CD1c-positive myeloid dendritic cell (primary cell): ENCODE data around the gene TTI1.

Experiments used
- DNase-seq: peaks from one replicate; pipeline ENCODE4 v3.0.0-alpha.2; 2016; ENCODE audit errors: extremely low spot score

Gene TTI1

DNA sequence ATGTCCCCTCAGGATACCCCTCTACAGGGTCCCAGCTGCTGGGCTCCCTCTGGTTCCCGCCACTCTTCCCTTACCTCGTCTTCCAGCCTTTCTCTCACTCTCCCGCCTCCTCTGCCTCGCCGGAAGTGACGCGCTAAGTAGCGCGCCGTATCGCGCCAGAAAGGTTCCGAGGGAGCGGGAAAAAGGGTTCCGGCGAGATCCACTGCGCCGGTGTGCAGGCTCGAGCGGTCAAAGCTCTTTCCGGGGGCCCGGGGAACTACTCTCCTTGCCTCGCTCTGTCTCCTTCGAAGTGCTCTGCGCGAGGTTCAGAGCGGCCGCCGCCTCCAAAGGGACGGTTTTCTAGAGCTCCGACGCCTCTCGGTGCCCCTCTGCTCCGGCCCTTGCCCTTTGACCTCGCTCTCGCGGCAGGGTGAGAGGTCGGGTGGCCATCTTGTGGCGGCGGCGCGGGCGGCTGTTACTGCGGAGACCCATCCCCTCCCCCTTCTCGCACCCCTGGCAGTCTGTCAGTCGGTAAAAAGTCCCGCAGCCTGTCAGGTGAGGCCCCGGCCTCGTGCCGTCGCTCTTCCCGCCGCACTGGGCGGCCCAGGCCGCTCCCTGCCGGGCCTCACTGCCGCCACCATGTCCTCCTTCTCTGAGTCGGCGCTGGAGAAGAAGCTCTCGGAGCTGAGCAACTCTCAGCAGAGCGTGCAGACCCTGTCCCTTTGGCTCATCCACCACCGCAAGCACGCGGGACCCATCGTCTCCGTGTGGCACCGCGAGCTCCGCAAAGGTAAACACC lies at the start of gene TTI1, which contains the start of gene RPRD1B:
TTI1 (minus strand) TSS at position 127 of the 778 bp plus-strand sequence. CDS start 19,640 bp downstream, outside the sequence.
RPRD1B (plus strand) TSS at position 417 of the 778 bp plus-strand sequence; CDS start at position 619, 202 bp downstream.
- DNase-seq: peak; percentile 95

DNA sequence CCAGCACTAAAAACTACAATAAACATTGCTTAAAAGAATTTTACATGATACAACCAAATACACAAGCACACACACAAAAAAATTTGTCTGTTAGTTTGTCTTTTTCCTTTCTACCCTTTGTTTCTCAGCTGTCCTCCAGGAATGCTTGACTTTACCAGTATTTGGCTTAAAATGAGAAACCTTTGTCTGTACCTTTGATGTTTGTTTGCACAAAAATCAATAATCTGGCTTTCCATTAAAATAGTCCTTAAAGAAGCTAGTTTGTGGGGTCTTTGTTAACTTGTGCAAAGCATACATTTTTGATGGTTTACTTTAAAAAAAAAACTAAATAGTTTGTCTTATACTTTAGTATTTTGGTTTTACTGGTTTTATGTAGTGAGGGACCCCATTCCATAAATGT lies 49.6 kb upstream of the TTI1 start:
- DNase-seq: no peak

DNA sequence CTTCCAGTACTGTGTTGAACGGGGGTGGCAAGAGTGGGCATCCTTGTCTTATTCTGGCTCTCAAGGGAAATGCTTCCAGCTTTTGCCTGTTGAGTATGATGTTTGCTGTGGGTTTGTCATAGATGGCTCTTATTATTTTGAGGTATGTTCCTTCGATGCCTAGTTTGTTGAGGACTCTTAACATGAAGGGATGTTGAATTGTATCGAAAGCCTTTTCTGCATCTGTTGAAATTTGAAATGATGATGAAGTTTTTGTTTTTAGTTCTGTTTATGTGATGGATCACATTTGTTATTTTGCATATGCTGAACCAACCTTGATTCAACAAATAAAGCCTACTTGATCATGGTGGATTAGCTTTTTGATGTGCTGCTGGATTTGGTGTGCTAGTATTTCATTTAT lies 48.3 kb upstream of the TTI1 start:
- no peak for DNase-seq

DNA sequence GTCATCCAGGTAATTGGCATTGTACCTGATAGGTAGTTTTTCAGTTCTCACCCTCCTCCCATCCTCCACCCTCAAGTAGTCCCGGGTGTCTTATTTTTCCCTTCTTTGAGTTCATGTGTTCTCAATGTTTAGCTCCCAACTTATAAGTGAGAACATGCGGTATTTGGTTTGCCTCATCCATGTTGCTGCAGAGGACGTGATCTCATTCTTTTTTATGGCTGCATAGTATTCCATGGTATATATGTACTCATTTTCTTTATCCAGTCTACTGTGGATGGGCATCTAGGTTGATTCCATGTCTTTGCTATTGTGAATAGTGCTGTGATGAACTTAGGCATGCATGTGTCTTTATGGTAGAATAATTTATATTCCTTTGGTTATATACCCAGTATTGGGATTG lies 46.1 kb upstream of the TTI1 start:
- DNase-seq: no peak

DNA sequence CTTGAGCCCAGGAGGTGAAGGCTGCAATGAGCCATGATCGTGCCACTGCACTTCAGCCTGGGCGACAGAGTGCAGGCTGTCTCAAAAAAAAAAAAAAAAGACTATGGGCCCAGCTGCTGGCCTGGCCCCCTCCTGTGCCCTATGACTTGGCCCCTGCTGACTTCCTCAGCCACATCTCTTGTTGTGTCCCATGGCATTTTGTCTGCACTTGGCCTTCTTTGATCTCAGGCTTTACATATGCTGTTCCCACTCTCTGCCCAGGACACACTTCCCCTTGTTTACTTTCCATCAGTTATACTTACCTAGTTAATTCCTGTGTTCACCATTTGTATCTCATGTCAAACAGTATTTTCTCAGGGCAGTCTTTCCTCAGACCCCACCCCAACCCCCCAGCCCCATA lies 44.8 kb upstream of the TTI1 start:
- no peak for DNase-seq

DNA sequence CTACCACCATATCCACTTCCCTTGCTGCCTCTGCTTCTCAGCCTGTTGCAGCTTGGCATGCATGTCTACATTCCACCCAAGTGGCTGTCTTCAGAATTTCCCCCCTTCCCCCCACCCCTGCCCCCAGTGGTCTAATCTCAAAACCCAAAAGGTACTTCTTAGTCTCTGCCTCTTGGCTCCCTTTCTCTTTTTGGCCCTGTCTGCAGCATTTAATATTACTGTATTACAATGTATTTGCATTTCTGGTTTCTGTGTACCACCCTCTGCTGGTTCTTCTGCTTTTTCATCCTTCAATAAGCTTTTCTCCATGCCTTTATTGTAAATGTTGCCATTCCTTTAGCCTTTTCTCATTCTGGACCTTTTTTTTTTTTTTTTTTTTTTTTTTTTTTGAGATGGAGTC lies 43.3 kb upstream of the TTI1 start:
- DNase-seq: no peak

DNA sequence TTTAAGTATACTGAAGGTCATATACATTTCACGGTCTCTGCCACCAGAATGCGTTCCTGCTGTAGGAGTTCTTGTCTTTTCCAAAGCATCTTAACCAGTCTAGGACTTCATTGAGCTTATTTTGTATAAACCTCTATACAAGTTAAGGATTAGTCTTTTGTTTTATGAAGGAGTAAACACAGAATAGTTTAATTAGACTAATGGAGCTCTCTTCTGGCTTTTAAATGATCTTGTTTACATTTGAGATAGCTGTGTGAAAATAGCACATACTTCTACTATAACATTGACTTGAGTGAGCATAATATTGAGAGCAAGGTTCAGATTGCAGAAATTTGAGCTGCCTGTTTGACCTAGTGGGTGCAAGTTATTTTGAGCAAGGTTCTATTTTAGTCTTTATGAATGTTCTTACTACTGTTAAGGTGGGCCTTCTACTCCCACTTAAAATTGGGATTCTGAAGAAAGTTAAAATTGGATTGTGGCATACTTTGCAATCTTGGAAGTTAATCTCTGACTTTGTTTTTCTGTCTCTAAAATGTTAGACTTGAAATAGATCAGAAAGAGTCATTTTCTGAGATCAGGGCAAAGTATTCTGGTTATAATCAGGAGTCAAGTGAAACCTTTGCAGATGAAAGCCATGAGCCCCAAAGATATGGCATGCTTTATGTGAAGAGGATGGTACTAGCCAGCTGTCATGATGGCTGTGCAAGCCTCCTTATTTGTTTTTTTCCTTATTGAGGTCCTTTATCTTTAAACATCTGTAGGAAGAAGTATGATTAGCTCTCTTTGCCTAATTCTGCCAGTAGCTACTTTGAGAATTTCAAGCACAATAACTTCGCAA lies 42.1 kb upstream of the TTI1 start:
- no peak for DNase-seq

DNA sequence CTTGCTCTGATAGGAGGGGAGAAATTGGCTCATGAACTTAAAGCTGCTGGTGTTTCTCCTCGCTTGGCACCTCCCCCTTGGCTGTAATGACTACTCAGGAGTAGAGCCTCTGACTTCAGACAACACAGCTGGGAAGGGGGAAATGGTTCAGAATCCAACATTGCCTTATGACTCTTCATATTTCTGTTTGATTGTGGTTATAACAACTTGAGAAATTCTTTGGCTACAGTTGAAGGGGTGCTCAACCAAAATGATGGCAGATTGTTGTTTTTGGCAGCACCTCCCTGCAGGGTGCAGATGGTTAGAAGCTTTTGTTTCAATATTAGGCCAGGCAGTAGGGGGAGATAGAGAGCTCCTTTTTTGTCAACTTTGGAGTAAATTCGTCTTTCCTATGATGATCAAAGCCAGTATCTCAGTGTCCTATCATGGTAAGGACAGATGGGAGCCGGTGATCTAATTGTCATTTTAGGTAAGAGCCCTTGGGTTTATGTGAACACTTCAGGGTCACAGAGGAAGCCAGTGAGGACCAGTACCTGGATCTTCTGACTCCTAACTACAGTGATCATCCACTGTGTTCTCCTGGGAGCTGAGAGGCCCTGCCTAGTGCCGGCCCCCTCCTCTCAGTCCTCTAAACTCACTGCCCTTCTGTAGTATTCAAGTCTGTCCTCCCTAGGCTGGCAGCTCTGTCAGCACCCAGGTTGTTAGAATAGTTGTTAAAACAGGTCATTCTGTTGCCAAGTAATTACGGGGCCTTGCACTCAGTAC lies 40.2 kb upstream of the TTI1 start:
- DNase-seq: peak; percentile 61

GRCh38 chr20:38072898-38073297 lies 39.6 kb upstream of the TTI1 start:
- no peak for DNase-seq

- DNase-seq: no peak
Observed at GRCh38 chr20:38067717-38068365, 34.6 kb upstream of the TTI1 start.

GRCh38 chr20:38066969-38067716 lies 33.9 kb upstream of the TTI1 start:
- no peak for DNase-seq

DNA sequence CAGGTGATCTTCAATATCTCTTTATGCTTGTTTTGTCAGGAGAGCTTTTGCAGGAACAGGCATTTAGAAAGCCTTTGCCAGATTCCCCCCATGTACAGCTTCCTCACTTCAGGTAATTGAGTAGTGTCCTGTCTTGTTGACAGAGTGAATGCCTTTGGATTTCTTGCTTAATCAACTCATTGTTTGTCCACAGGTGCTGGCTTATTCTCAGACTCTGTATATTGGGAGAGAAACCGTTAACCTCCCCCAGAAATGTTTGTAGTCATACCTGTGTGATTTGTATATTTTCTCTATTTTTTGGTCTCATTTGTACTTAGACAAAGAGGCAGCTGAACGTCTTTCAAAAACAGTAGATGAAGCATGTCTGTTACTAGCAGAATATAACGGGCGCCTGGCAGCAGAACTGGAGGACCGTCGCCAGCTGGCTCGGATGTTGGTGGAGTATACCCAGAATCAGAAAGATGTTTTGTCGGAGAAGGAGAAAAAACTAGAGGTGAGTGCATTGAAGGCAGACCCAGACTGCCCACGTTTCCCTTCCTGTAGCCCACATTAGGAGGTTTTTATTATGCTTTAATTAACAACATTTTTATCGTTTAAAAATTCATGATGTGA lies 32.6 kb upstream of the TTI1 start:
- no peak for DNase-seq

GRCh38 chr20:38063911-38064530 lies 30.8 kb upstream of the TTI1 start:
- no peak for DNase-seq

GRCh38 chr20:38062890-38063289 lies 29.6 kb upstream of the TTI1 start:
- no peak for DNase-seq

DNA sequence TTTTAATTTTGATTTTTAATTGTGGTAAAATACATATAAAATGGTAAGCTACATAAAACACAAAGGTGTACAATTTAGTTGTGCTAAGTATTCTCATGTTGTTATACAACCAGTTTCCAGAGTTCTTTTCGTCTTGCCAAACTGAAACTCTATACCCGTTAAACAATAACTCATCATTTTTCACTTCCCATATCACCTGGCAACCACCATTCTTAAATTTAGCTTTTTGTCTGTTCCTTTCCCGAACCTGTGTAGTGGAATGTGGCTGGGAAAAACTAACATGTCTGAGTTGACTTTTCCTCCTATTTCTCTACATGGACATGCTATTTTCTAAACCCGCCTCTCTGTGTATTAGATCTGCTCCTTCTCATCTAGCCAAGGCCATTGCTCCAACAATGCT lies 27.9 kb upstream of the TTI1 start:
- no peak for DNase-seq

DNA sequence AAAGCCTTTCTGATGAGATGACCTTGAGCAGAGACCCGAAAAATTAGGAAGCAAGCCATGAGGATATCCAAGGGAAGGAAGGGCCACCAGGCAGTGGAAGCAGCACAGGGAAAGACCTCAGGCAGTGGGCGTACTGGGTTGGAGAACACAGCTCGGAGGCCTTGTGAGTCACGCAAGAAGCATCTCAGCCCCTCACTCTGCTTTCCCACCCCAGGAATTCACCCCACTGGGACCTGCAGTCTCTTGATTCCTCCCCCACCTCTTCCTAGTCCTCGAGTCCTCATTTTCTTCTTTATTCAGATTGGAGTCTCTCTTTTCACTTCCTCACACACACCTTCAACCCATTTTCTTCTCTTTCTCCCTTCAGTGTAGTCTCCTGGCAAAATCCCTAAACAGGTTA lies 27.3 kb upstream of the TTI1 start:
- DNase-seq: no peak

DNA sequence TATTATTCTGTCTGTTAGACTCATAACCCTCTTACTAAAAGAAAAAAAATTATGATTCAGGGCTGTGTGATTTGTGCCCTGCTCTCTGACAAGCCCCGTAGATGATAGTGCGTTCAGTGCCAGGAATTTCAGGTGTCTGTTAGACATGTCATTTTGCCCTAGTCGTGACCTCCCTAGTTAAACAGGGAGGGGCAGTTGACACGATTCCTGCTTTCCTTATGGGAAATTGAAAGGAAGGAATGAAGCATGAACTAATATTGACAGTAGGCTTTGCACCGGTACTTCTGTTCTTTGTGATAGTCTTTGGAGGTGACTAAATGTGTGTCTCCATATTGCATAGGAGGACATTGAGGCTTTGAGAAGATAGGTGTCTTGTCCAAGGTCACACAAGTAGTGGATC lies 26.6 kb upstream of the TTI1 start:
- no peak for DNase-seq

GRCh38 chr20:38057351-38057972 lies 24.2 kb upstream of the TTI1 start:
- DNase-seq: peak; percentile 83

DNA sequence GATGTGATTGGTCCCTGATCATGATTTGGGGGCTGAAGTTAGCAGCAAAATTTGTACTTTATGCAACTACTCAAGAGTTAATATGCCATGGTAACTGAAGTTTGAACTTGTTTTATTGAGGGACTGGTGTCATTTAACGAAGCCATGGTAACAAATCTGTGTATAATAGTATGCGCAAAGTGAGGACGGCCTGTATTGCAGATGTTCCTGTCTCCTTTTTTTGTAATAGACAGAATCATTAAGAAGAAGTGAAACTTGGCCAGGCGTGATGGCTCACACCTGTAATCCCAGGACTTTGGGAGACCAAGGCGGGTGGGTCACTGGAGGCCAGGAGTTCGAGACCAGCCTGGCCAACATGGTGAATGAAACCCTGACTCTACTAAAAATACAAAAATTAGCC lies 22.6 kb upstream of the TTI1 start:
- DNase-seq: no peak

DNA sequence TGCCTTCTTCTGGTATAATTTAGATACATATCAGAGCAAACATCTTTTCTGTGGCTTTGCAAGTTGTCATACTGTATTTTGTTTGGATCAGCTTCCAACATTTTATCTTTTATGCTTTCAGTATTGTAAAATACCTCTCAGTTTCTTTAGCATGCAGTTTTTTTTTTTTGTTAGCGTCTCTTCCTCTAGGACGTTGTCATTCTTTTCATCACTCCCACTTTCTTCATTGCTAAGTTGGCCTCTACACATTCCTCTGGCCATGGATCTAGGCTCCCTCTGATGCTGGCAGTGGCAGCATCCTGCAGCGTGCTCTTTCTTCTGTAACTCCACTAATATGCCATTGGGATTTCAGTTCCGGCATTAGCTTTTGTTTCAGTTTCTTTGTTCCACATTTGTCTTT lies 22.0 kb upstream of the TTI1 start:
- DNase-seq: no peak
